Gastroesophageal sphincter (tissue), 4 donors: ENCODE measurements around the gene ERG. TPM values are rescaled to one million over a fixed set of nuclear protein-coding genes. Genes with fewer than 3 reads are reported as not detected.

ENCODE experiments used
- ATAC-seq: fragments of 150-250 bp; one replicate; pipeline ENCODE4 v1.9.1; 2016; ENCODE audit warnings: mild to moderate bottlenecking, moderate library complexity
- H3K27ac ChIP-seq, 4 donors: fragments of 200-600 bp; sonication (generic) in 3 of 4; 1 replicate in 3 of 4; 2 replicates in 1 of 4; pipeline ENCODE4 v1.5.1; 2016 to 2019
- H3K27me3 ChIP-seq: fragments of 200-600 bp; sonication (generic); one replicate; pipeline ENCODE4 v1.5.1; 2019
- H3K36me3 ChIP-seq, 2 donors: fragments of 200-600 bp; sonication (generic); one replicate each; pipeline ENCODE4 v1.5.1; 2019; ENCODE audit warnings: control low read depth in 1 of 2
- H3K4me1 ChIP-seq, 3 donors: fragments of 200-600 bp; sonication (generic); 1 replicate in 2 of 3; 2 replicates in 1 of 3; pipeline ENCODE4 v1.5.1; 2016 to 2019; ENCODE audit warnings: control low read depth in 2 of 3
- H3K4me3 ChIP-seq, 2 donors: fragments of 200-600 bp; sonication (generic); one replicate each; pipeline ENCODE4 v1.5.1; 2019; ENCODE audit warnings: mild to moderate bottlenecking in 1 of 2, moderate library complexity in 1 of 2
- H3K9me3 ChIP-seq, 3 donors: fragments of 200-600 bp; sonication (generic); one replicate each; pipeline ENCODE4 v1.5.1; 2017 to 2019; ENCODE audit warnings: control low read depth in 2 of 3
- EP300 ChIP-seq: sonication (generic); formaldehyde crosslinking; IDR thresholded peaks from one replicate; pipeline ENCODE4 v1.6.1; 2017; ENCODE audit warnings: antibody characterized with exemption, mild to moderate bottlenecking
- POLR2A ChIP-seq, 2 donors: fragments of 450-650 bp; IDR thresholded peaks; one replicate each; pipeline ENCODE4 v1.6.1; 2017; ENCODE audit warnings: antibody characterized with exemption in 2 of 2, mild to moderate bottlenecking in 2 of 2, moderate library complexity in 1 of 2
- POLR2AphosphoS5 ChIP-seq: sonication (generic); formaldehyde crosslinking; IDR thresholded peaks from one replicate; pipeline ENCODE4 v1.6.1; 2017; ENCODE audit warnings: antibody characterized with exemption
- WGBS, 2 donors: methylation state at CpG; one replicate each; pipeline ENCODE4 v1.1.5; 2018; ENCODE audit warnings: low coverage in 1 of 2; 5-methylcytosine and 5-hydroxymethylcytosine counted together
- total RNA-seq, 4 donors: library from RNA; depleted of rRNA; stranded (reverse); fragments of >200 nt; gene quantifications; one replicate each; pipeline ENCODE4 v1.1.0, GENCODE V29; 2016
- TF ChIP-seq, protein P1 (sequence below), 4 experiments: fragments of 200-600 bp in 2 of 4; fragments of 450-650 bp in 2 of 4; sonication (generic) in 1 of 4; IDR thresholded peaks; one replicate each; pipeline ENCODE4 v1.5.1; 2017 to 2019; ENCODE audit warnings: antibody characterized with exemption in 4 of 4, mild to moderate bottlenecking in 2 of 4, moderate library complexity in 2 of 4

ERG gene
- total RNA-seq, 4 donors from 2014 or later = 3.3 to 12.4 (median 10.9) TPM

- Histone ChIP-seq H3K4me3 (no peak overlapping the region), H3K36me3 (no peaks in the 10 kb centered on the region), H3K4me1 (no peaks in the 10 kb centered on the region), H3K9me3 (no peaks in the 10 kb centered on the region), H3K27me3 (peaks cover 49% of the 10 kb centered on the region), H3K27ac (no peak overlapping the region)
- TF ChIP-seq POLR2A (IDR thresholded peaks at IDR 0.05) = no peak
- TF ChIP-seq EP300 = no peak
- TF ChIP-seq, protein P1, sequence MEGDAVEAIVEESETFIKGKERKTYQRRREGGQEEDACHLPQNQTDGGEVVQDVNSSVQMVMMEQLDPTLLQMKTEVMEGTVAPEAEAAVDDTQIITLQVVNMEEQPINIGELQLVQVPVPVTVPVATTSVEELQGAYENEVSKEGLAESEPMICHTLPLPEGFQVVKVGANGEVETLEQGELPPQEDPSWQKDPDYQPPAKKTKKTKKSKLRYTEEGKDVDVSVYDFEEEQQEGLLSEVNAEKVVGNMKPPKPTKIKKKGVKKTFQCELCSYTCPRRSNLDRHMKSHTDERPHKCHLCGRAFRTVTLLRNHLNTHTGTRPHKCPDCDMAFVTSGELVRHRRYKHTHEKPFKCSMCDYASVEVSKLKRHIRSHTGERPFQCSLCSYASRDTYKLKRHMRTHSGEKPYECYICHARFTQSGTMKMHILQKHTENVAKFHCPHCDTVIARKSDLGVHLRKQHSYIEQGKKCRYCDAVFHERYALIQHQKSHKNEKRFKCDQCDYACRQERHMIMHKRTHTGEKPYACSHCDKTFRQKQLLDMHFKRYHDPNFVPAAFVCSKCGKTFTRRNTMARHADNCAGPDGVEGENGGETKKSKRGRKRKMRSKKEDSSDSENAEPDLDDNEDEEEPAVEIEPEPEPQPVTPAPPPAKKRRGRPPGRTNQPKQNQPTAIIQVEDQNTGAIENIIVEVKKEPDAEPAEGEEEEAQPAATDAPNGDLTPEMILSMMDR (IDR thresholded peaks at IDR 0.05) = no peak
- TF ChIP-seq POLR2AphosphoS5 = no peak
- 73 to 76% methylated on average over 2 of the region's 3 CpGs for WGBS, 2 donors
- ATAC-seq = no peak
Observed at GRCh38 chr21:38358666-38359065, 139.6 kb downstream of the ERG start.

DNA sequence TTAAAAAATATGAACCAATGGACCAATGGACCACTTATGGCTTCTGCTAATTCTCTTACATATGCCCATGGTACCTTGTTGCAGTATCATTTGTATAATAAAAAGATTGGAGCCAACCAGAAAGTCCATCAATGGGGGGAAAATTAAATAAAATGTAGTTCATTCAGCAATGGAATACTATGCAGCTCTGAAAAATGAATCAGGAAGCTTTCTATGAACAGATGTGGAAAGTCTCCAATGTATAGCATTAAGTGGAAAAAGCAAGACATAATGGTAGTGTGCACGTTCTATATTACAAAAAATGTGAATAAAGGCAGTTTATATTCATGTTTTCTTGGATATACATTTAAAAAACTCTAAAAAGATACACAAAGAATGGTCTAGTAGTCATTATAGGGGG is 140.2 kb downstream of the ERG start:
- Histone ChIP-seq H3K36me3 (no peaks in the 10 kb centered on the region), H3K27me3 (peaks cover 55% of the 10 kb centered on the region), H3K4me3 (no peak overlapping the region), H3K27ac (no peak overlapping the region), H3K4me1 (no peaks in the 10 kb centered on the region), H3K9me3 (no peaks in the 10 kb centered on the region)
- ATAC-seq = no peak
- WGBS, 2 donors = 65 to 89% methylated on average over 1 of the region's 1 CpG
- TF ChIP-seq, protein P1 (IDR thresholded peaks at IDR 0.05) = no peak
- TF ChIP-seq POLR2AphosphoS5 = no peak

DNA sequence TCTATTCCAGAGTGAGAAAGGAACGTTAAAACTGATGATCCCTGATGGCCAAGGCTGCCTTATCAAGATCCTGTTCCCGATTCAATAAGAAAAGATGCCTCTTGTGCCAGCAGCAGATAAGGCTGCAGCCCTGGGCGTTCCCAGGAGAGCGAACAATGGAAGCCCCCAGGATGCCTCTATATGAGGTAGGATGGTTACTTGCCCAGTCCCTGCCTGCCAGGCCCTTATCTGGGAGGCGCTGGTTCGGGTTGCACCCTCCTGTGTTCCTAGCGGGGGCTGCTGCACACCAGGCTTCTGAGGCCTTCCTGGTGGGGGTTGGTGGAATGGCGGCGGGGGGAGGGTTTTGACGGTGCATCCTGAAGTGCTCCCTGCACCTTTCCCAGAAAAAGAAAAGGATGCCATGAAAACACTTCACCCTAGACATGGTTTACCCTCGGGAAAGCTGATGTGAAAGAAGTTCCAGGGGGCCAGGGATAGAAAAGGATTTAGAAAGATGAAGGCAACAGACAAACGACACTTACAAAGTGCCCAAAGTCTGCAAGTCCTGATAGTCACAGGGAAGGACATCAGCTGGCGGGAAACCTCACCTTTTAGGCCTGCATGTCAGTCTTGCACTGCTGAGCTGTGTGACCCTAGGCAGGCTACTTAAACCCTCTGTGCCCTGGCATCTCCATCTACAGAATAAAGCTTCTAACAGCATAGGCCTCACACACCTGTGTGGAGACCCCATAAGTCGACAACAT is 141.2 kb downstream of the ERG start:
- H3K9me3 ChIP-seq = no peaks in the 10 kb centered on the region
- WGBS, 2 donors = 76 to 79% methylated on average over 3 to 8 of the region's 14 CpGs
- ATAC-seq = no peak
- TF ChIP-seq, protein P1 (IDR thresholded peaks at IDR 0.05) = no peak
- TF ChIP-seq EP300 (no peak), POLR2A (IDR thresholded peaks at IDR 0.05) (no peak), POLR2AphosphoS5 (no peak)
- peaks cover 52% of the 10 kb centered on the region for H3K27me3 ChIP-seq
- no peaks in the 10 kb centered on the region for H3K36me3 ChIP-seq
- H3K4me1 ChIP-seq = no peaks in the 10 kb centered on the region
- H3K4me3 ChIP-seq = no peak overlapping the region
- no peak overlapping the region for H3K27ac ChIP-seq

GRCh38 chr21:38355992-38356781 is 142.1 kb downstream of the ERG start:
- WGBS, 2 donors = 8 to 29% methylated on average over 3 to 19 of the region's 20 CpGs
- ATAC-seq = peak; percentile 71
- Histone ChIP-seq H3K4me3 (no peak overlapping the region), H3K27me3 (peaks cover 45% of the 10 kb centered on the region), H3K27ac (no peak overlapping the region), H3K36me3 (no peaks in the 10 kb centered on the region), H3K4me1 (no peaks in the 10 kb centered on the region), H3K9me3 (no peaks in the 10 kb centered on the region)
- no peak for TF ChIP-seq POLR2A (IDR thresholded peaks at IDR 0.05)
- TF ChIP-seq, protein P1 (IDR thresholded peaks at IDR 0.05) = peak; percentile 46 to 92 (median 75)

DNA sequence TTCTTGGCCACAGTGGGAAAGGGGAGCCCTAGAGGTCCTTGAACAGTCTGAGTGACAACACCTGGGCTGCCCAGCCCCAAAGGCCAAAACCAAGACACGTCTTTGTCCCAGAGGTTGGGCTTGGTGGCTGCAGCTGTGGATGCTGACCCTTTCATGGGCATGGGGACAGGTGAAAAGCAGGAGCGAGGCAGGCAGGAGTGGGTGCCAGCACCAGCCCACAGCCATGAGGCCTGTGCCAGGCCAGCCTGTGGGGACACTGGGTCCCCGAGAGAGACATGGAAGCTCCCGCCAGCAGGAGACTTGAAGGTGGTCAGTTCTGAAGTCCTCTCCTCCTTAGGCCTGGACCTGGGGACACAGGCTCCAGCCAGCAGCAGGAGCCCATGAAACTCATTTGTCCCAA is 142.9 kb downstream of the ERG start:
- TF ChIP-seq EP300 = no peak
- TF ChIP-seq POLR2AphosphoS5 = no peak
- no peak for TF ChIP-seq POLR2A (IDR thresholded peaks at IDR 0.05)
- TF ChIP-seq, protein P1 (IDR thresholded peaks at IDR 0.05) = no peak
- WGBS, 2 donors = 78 to 100% methylated on average over 1 of the region's 4 CpGs
- H3K27ac ChIP-seq = no peak overlapping the region
- no peak for ATAC-seq
- H3K4me3 ChIP-seq = no peak overlapping the region
- H3K36me3 ChIP-seq = no peaks in the 10 kb centered on the region
- H3K4me1 ChIP-seq = no peaks in the 10 kb centered on the region
- peaks cover 40% of the 10 kb centered on the region for H3K27me3 ChIP-seq
- H3K9me3 ChIP-seq = no peaks in the 10 kb centered on the region
